ENCODE measurements around the gene S100A14.

The S100A14 gene

DNA sequence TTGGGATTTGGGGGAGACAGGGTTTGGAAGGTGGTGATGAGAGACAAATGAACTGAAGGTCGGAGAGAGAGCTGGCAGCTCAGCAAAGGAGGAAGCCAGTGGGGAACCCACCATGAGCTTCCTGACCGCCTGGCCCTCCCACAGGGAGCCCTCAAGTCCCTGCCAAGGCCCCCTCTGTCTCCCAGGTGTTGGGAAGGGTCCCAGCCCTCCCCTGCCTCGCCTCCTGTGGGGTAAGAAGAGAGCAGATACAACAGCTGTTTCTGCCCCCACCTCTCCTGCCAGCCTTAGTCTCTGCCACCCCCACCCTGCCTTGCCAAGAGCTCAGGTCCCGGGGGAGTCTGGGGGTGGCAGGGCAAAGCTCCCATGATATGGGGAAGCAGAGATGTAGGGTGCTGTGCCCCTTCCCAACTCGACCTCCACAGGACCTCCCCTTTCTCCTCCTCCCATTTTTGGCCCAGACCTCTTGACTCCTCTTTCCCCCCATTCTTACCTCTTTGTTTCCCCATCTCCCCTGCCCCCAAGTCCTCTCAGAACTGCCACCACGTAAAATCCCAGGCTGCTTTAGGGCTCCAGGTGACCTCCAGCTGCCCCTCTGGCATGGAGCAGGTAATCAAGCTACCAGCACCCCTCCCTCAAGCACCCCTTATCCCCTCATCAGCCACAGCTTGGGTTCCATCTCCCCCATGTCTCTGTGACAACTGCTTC lies 12.7 kb upstream of the S100A14 start:
- TF ChIP-seq SPI1 (IDR thresholded peaks at IDR 0.05; ENCODE audit: borderline replicate concordance, low read depth) = no peak
- no peak for TF ChIP-seq POLR2AphosphoS5 (IDR thresholded peaks at IDR 0.05; ENCODE audit: low read depth)
- TF ChIP-seq, protein P1, sequence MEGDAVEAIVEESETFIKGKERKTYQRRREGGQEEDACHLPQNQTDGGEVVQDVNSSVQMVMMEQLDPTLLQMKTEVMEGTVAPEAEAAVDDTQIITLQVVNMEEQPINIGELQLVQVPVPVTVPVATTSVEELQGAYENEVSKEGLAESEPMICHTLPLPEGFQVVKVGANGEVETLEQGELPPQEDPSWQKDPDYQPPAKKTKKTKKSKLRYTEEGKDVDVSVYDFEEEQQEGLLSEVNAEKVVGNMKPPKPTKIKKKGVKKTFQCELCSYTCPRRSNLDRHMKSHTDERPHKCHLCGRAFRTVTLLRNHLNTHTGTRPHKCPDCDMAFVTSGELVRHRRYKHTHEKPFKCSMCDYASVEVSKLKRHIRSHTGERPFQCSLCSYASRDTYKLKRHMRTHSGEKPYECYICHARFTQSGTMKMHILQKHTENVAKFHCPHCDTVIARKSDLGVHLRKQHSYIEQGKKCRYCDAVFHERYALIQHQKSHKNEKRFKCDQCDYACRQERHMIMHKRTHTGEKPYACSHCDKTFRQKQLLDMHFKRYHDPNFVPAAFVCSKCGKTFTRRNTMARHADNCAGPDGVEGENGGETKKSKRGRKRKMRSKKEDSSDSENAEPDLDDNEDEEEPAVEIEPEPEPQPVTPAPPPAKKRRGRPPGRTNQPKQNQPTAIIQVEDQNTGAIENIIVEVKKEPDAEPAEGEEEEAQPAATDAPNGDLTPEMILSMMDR (IDR thresholded peaks at IDR 0.05; ENCODE audit: insufficient read depth, low read length) = no peak
- TF ChIP-seq REST (IDR thresholded peaks at IDR 0.05; ENCODE audit: insufficient replicate concordance, low read depth) = no peak
- no peak for TF ChIP-seq GABPA (IDR thresholded peaks at IDR 0.05; ENCODE audit: low read depth)
- Histone ChIP-seq H3K27ac (replicated peaks) (no peak overlapping the region), H3K4me3 (replicated peaks; ENCODE audit: insufficient read depth, low read length) (no peak overlapping the region), H3K27me3 (ENCODE audit: insufficient read depth, poor library complexity, severe bottlenecking) (no peaks in the 10 kb centered on the region)
- no peak for DNase-seq (ENCODE audit: low read depth in 1 of 2, low spot score in 1 of 2)

DNA sequence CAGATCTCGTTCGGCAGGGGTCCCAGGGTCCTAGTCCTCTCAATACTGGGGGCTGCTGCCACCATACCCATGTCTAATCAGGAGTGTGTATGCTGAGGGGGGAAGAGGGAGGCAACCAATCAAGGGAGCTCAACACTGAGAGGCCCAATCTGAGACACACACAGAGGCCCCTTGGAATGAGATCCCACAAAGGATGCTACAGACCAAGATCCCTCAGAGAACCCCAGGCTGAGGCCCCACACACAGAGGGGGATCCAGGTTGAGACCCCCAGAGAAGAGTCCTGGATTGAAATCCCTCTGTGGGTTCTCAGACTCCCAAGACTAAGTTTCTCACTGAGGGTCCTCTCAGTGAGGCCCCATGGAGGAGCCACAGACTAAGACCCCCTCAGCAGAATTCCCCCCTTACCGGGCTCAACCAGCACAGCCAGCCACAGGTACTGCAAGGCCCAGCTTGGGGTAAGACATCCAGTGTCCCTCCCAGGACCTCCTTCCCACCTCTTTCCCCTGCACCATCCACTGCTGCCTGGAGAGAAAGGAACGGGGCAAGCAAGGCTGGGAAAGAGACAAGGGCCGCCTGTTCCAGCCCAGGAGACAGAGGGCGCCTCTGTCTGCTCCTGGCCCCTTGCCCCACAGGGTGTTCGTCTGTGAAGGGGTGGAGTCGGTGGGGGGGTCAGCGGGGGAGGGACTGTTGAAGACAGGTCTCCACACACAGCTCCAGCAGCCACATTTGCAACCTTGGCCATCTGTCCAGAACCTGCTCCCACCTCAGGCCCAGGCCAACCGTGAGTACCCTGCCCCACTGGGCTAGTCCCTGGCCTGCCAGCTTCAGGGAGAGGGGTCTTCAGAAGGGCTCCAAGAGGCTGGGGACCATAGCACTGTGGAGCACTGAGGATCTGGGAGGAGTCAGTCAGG lies 11.8 kb upstream of the S100A14 start, which contains the start of gene S100A1:
Gene S100A1 (plus strand): TSS at position 720 of the 912 bp plus-strand sequence. CDS start 2,088 bp downstream, outside the sequence.
- no peak within 1 kb of the TSS for H3K4me3 ChIP-seq (replicated peaks; ENCODE audit: insufficient read depth, low read length)
- H3K27ac ChIP-seq (replicated peaks) = no peak within 1 kb of the TSS
- no peaks in the 10 kb centered on the region for H3K27me3 ChIP-seq (ENCODE audit: insufficient read depth, poor library complexity, severe bottlenecking)
- TF ChIP-seq REST (IDR thresholded peaks at IDR 0.05; ENCODE audit: insufficient replicate concordance, low read depth) (no peak), GABPA (IDR thresholded peaks at IDR 0.05; ENCODE audit: low read depth) (no peak), SPI1 (IDR thresholded peaks at IDR 0.05; ENCODE audit: borderline replicate concordance, low read depth) (no peak), POLR2AphosphoS5 (IDR thresholded peaks at IDR 0.05; ENCODE audit: low read depth) (no peak)
- TF ChIP-seq, protein P1 (IDR thresholded peaks at IDR 0.05; ENCODE audit: insufficient read depth, low read length) = no peak
- no peak for DNase-seq (ENCODE audit: low read depth in 1 of 2, low spot score in 1 of 2)

- H3K4me3 ChIP-seq (replicated peaks; ENCODE audit: insufficient read depth, low read length) = no peak within 1 kb of the TSS
- no peak for DNase-seq (ENCODE audit: low read depth in 1 of 2, low spot score in 1 of 2)
- no peak within 1 kb of the TSS for H3K27ac ChIP-seq (replicated peaks)
- no peaks in the 10 kb centered on the region for H3K27me3 ChIP-seq (ENCODE audit: insufficient read depth, poor library complexity, severe bottlenecking)
- TF ChIP-seq REST (IDR thresholded peaks at IDR 0.05; ENCODE audit: insufficient replicate concordance, low read depth) (no peak), GABPA (IDR thresholded peaks at IDR 0.05; ENCODE audit: low read depth) (no peak), POLR2AphosphoS5 (IDR thresholded peaks at IDR 0.05; ENCODE audit: low read depth) (no peak), SPI1 (IDR thresholded peaks at IDR 0.05; ENCODE audit: borderline replicate concordance, low read depth) (no peak)
- TF ChIP-seq, protein P1 (IDR thresholded peaks at IDR 0.05; ENCODE audit: insufficient read depth, low read length) = no peak
Observed at GRCh38 chr1:153626904-153627714, 11.0 kb upstream of the S100A14 start, which contains the start of gene S100A13. Gene S100A13, minus strand, starts transcription at chr1:153627505. Its CDS starts 1,033 bp downstream, at chr1:153626472.
